SK-N-SH (cell line): ENCODE measurements around the gene TBCD.

Experiments used
- ELF1 ChIP-seq: IDR thresholded peaks from 2 replicates; pipeline ENCODE4 v1.4.0; 2012
- MXI1 ChIP-seq: IDR thresholded peaks from 2 replicates; pipeline ENCODE4 v1.6.1; 2012; ENCODE audit warnings: mild to moderate bottlenecking, low read depth, low read length, improper control_type of control experiment
- NRF1 ChIP-seq: IDR thresholded peaks from 2 replicates; pipeline ENCODE4 v1.6.1; 2012; ENCODE audit warnings: low read depth, mild to moderate bottlenecking, low read length
- POLR2AphosphoS5 ChIP-seq: IDR thresholded peaks from 2 replicates; pipeline ENCODE4 v1.6.1; 2012; ENCODE audit warnings: low read depth, low read length
- RCOR1 ChIP-seq: fragments of 150-350 bp; IDR thresholded peaks from 2 replicates; pipeline ENCODE4 v1.6.1; 2017; ENCODE audit warnings: antibody characterized with exemption, low read length
- SMC3 ChIP-seq: IDR thresholded peaks from 2 replicates; pipeline ENCODE4 v1.6.1; 2012; ENCODE audit warnings: low read depth, low read length, improper control_type of control experiment
- TAF1 ChIP-seq: IDR thresholded peaks from 2 replicates; pipeline ENCODE4 v1.6.1; 2012; ENCODE audit warnings: low read depth, mild to moderate bottlenecking, low read length, moderate library complexity, borderline replicate concordance
- YY1 ChIP-seq: IDR thresholded peaks from 2 replicates; pipeline ENCODE4 v1.4.0; 2012; ENCODE audit warnings: low read depth, mild to moderate bottlenecking
- TF ChIP-seq, protein P1 (sequence below): fragments of 150-350 bp; IDR thresholded peaks from 2 replicates; pipeline ENCODE4 v1.6.1; 2017; ENCODE audit warnings: antibody characterized with exemption, low read length, low read depth, borderline replicate concordance
- TF ChIP-seq, protein P2 (sequence below): fragments of 200-600 bp; sonication (generic); IDR thresholded peaks from 2 replicates; pipeline ENCODE4 v1.6.1; 2017; ENCODE audit warnings: antibody characterized with exemption, mild to moderate bottlenecking, moderate library complexity
- TF ChIP-seq, protein P3 (sequence below): IDR thresholded peaks from 2 replicates; pipeline ENCODE4 v1.4.0; 2012; ENCODE audit warnings: low read depth

DNA sequence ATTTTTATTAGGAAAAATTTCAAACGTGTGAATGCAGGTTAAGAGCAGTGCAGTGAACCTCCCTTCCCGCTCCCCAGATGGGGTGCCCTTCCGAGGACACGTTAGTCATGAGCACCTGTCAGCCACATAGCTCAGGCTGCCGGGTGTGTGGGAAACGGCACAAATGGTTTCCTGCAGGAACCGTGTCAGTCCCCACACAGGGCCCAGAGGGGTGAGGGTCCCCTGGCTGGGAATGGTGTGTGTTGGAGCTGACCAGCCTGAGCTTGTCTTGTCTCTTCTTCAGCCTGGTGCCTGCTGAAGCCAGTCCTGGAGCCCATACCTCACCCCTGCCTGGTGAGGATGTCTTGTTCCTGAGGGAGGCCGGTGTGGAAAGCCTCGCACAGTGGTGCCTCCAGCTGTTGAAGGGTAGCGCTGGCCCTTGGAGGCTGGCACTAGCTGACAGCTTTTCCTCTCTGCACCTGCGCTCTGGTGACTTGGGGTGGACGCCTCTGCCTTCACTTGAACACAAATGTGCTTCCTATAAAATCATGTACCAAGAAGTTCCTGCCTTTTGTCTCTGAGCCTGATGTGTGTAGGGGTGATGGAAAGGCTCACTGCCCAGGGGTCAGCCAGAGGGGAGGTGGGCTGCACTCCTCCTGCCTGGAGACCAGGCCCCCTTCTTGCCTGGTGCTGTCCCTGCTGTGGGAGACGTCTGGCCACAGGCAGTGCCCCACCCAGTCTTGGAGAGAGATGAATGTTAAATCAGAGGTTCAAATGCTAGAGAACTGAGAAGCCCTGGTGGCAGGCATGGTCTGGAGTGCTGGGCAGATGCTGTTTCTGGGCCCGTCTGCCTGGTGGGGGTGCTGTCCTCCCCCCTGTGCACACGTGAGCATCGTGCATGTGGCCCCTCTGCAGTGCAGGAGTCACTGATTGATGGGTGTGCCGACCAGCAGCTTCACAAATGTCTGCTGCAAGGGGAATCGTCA, 190.6 kb downstream of the TBCD start:
- TF ChIP-seq POLR2AphosphoS5 (no peak), MXI1 (no peak), ELF1 (no peak), YY1 (no peak), RCOR1 (no peak), TAF1 (no peak), SMC3 (no peak), NRF1 (no peak)
- TF ChIP-seq, protein P1, sequence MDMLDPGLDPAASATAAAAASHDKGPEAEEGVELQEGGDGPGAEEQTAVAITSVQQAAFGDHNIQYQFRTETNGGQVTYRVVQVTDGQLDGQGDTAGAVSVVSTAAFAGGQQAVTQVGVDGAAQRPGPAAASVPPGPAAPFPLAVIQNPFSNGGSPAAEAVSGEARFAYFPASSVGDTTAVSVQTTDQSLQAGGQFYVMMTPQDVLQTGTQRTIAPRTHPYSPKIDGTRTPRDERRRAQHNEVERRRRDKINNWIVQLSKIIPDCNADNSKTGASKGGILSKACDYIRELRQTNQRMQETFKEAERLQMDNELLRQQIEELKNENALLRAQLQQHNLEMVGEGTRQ = no peak
- TF ChIP-seq, protein P2, sequence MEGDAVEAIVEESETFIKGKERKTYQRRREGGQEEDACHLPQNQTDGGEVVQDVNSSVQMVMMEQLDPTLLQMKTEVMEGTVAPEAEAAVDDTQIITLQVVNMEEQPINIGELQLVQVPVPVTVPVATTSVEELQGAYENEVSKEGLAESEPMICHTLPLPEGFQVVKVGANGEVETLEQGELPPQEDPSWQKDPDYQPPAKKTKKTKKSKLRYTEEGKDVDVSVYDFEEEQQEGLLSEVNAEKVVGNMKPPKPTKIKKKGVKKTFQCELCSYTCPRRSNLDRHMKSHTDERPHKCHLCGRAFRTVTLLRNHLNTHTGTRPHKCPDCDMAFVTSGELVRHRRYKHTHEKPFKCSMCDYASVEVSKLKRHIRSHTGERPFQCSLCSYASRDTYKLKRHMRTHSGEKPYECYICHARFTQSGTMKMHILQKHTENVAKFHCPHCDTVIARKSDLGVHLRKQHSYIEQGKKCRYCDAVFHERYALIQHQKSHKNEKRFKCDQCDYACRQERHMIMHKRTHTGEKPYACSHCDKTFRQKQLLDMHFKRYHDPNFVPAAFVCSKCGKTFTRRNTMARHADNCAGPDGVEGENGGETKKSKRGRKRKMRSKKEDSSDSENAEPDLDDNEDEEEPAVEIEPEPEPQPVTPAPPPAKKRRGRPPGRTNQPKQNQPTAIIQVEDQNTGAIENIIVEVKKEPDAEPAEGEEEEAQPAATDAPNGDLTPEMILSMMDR = no peak
- TF ChIP-seq, protein P3, sequence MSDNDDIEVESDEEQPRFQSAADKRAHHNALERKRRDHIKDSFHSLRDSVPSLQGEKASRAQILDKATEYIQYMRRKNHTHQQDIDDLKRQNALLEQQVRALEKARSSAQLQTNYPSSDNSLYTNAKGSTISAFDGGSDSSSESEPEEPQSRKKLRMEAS = no peak
